ENCODE measurements around the gene GPR55.

Gene GPR55

GRCh38 chr2:230901006-230901405 lies 24.0 kb downstream of the GPR55 start:
- no peak for DNase-seq

GRCh38 chr2:230900336-230900995 lies 24.6 kb downstream of the GPR55 start:
- DNase-seq, result no peak

- DNase-seq, result peak in 1 of 51 donors; percentile 57
These were observed 25.3 kb downstream of the GPR55 start for GRCh38 chr2:230899786-230900185.

GRCh38 chr2:230899287-230899686 lies 25.8 kb downstream of the GPR55 start:
- peak in 25 of 51 donors; percentile 11 to 72 (median 46) for DNase-seq

- no peak for DNase-seq
These were observed 26.3 kb downstream of the GPR55 start for GRCh38 chr2:230898713-230899091.

GRCh38 chr2:230898016-230898712 lies 26.9 kb downstream of the GPR55 start:
- no peak for DNase-seq

GRCh38 chr2:230896346-230897115 lies 28.5 kb downstream of the GPR55 start:
- no peak for DNase-seq

GRCh38 chr2:230895536-230896345 lies 29.3 kb downstream of the GPR55 start:
- no peak for DNase-seq

- DNase-seq, result peak in 26 of 51 donors; percentile 31 to 83 (median 66)
These were observed 30.9 kb downstream of the GPR55 start for GRCh38 chr2:230893841-230894781.

GRCh38 chr2:230893338-230893737 lies 31.7 kb downstream of the GPR55 start:
- DNase-seq, result peak in 10 of 51 donors; percentile 29 to 45 (median 36)

GRCh38 chr2:230891509-230891908 lies 33.5 kb downstream of the GPR55 start:
- no peak for DNase-seq

- DNase-seq, result no peak
These were observed 34.0 kb downstream of the GPR55 start for GRCh38 chr2:230891064-230891463.

- DNase-seq, result peak in 7 of 51 donors; percentile 23 to 46 (median 28)
These were observed 34.4 kb downstream of the GPR55 start for GRCh38 chr2:230890646-230891045.

- no peak for DNase-seq
These were observed 35.0 kb downstream of the GPR55 start for GRCh38 chr2:230889911-230890601.

- DNase-seq, result no peak
These were observed 36.1 kb downstream of the GPR55 start for GRCh38 chr2:230888824-230889400.

- DNase-seq, result no peak
These were observed 37.7 kb downstream of the GPR55 start for GRCh38 chr2:230887342-230887741.

GRCh38 chr2:230886671-230887071 lies 38.4 kb downstream of the GPR55 start:
- peak in 10 of 51 donors; percentile 13 to 57 (median 36) for DNase-seq

GRCh38 chr2:230886206-230886605 lies 38.8 kb downstream of the GPR55 start:
- peak in 1 of 51 donors; percentile 72 for DNase-seq

GRCh38 chr2:230885463-230886130 lies 39.4 kb downstream of the GPR55 start:
- DNase-seq, result peak in 33 of 51 donors; percentile 14 to 86 (median 60)

All from hypothalamus (tissue), 51 donors.